ENCODE measurements around the gene LTBP1.
"Not testable (repeated sequence)": the region's sequence is repeated elsewhere in the genome, so short reads cannot be mapped to it uniquely, and the experiment has no call there.

The LTBP1 gene

DNA sequence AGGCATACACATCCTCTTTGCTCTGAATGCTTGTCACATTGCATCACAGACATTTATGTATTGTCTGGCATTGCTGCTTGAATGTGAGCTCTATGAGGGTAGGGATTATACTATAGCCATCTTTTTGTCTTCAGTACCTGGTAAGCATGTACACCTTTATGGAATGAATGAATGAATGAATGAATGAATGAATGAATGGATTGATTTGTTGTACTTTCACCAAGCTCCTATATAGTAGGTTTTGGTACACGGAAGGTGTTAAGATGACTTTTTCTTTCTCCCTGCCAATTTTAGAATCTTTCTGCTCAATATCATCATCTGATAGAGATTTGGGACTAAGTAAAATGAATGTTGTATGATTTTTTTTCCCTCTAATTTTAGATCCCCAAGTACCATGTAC, 13.5 kb downstream of the LTBP1 start:
- in situ Hi-C loops (cut with HindIII; ENCODE audit: low sequenced_read_pairs), result no loop called here
- no peak for DNase-seq (ENCODE audit: low read depth, low spot score)
- no peak overlapping the region for H3K4me3 ChIP-seq (ENCODE audit: low read depth, low read length)
- TF ChIP-seq CTCF (IDR thresholded peaks at IDR 0.05; ENCODE audit: low read depth, low read length), result no peak

GRCh38 chr2:32960647-32961403, 14.1 kb downstream of the LTBP1 start:
- H3K4me3 ChIP-seq (ENCODE audit: low read depth, low read length), result no peak overlapping the region
- no peak for TF ChIP-seq CTCF (IDR thresholded peaks at IDR 0.05; ENCODE audit: low read depth, low read length)
- DNase-seq (ENCODE audit: low read depth, low spot score), result no peak
- in situ Hi-C loops (cut with HindIII; ENCODE audit: low sequenced_read_pairs), result no loop called here

DNA sequence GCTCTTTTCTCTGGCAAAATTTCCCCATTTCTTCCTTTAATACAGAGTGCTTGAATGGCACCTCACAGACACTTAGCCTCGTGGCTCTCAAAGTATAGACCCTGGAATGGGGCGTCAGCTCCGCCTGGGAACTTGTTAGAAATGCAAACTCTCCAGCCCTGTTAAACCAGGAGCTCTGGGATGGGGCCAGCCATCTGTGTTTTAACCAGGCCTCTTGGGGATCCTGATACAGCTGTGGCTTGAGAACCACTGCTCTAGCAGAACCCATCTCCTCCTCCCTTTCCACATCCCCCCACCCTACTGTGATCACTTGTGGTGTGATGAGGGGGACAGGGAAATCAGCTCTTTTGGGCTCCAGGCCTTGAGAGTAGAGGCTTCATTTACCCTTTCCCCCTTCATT, 15.9 kb downstream of the LTBP1 start:
- TF ChIP-seq CTCF (IDR thresholded peaks at IDR 0.05; ENCODE audit: low read depth, low read length), result no peak
- H3K4me3 ChIP-seq (ENCODE audit: low read depth, low read length), result no peak overlapping the region
- in situ Hi-C loops (cut with HindIII; ENCODE audit: low sequenced_read_pairs), result no loop called here
- DNase-seq (ENCODE audit: low read depth, low spot score), result no peak

DNA sequence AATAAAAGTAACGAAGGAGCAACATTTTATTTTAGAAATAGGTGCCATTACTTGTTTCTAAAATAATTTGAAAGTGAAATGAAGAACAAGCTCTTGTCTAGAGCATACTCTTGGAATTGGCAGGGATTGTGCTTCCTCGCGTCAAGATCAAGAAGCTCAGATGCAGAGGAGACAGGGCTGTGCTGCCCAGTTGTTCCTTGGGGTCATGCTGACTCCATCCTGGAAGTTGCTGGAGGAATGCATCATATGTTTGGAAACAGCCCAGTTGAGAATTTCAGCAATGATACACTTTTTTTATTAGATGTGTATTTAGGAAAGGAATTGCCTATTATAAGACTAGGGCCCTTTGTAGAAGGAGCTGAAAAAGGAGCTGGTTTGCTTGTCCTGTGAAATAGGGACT, 17.2 kb downstream of the LTBP1 start:
- no peak for TF ChIP-seq CTCF (IDR thresholded peaks at IDR 0.05; ENCODE audit: low read depth, low read length)
- H3K4me3 ChIP-seq (ENCODE audit: low read depth, low read length), result no peak overlapping the region
- peak; percentile 25 for DNase-seq (ENCODE audit: low read depth, low spot score)
- in situ Hi-C loops (cut with HindIII; ENCODE audit: low sequenced_read_pairs), result no loop called here

DNA sequence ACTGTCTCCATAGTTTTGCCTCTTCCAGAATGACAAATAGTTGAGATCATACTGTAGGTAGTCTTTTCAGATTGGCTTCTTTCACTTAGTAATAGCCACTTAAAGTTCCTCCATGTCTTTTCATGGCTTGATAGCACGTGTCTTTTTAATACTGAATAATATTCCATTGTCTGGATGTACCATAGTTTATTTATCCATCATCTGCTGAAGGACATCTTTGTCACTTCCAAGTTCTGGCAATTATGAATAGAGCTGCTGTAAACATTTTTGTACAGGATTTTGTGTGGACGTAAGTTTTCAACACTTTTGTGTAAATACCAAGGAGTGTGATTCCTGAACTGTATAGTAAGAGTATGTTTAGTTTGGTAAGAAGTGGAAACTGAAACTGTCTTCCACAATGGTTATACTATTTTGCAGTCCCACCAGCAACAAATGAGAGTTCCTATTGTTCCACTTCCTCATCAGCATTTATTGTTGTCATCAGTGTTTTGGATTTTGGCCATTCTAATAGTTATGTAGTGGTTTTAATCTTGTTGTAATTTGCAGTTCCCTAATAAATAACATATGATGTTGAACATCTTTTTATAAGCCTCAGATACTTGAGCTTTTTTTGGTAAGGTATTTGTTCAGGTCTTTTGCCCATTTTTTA, 18.9 kb downstream of the LTBP1 start:
- DNase-seq (ENCODE audit: low read depth, low spot score), result no peak
- TF ChIP-seq CTCF (IDR thresholded peaks at IDR 0.05; ENCODE audit: low read depth, low read length), result no peak
- in situ Hi-C loops (cut with HindIII; ENCODE audit: low sequenced_read_pairs), result no loop called here
- no peak overlapping the region for H3K4me3 ChIP-seq (ENCODE audit: low read depth, low read length)

DNA sequence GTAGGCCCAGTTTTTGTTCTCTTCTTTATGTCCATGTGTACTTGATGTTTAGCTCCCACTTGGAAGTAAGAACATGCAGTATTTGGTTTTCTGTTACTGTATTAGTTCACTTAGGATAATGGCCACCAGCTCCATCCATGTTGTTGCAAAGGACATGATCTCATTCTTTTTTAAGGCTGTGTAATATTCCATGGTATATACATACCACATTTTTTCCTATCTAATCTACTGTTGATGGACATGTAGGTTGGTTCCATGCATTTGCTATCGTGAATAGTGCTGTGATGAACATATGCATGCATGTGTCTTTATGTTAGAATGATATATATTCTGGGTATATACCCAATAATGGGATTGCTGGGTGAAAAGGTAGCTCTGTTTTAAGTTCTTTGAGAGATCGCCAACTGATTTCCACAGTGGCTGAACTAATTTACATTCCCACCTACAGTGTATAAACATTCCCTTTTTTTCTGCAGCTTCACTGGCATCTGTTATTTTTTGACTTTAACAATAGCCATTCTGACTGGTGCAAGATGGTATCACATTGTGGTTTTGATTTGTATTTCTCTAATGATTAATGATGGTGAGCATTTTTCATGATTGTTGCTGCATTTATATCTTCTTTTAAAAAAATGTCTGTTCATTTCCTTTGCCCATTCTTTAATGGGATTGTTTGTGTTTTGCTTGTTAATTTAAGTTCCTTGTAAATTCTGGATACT, 22.9 kb downstream of the LTBP1 start:
- no peak for TF ChIP-seq CTCF (IDR thresholded peaks at IDR 0.05; ENCODE audit: low read depth, low read length)
- H3K4me3 ChIP-seq (ENCODE audit: low read depth, low read length), result no peak overlapping the region
- in situ Hi-C loops (cut with HindIII; ENCODE audit: low sequenced_read_pairs), result no loop called here
- no peak for DNase-seq (ENCODE audit: low read depth, low spot score)

GRCh38 chr2:32973772-32974171, 27.0 kb downstream of the LTBP1 start:
- H3K4me3 ChIP-seq (ENCODE audit: low read depth, low read length); in situ Hi-C loops (cut with HindIII; ENCODE audit: low sequenced_read_pairs); DNase-seq (ENCODE audit: low read depth, low spot score): not testable (repeated sequence)

All from astrocyte of the spinal cord (primary cell).